ENCODE data around the gene ZMYM4.

- TF ChIP-seq POLR2AphosphoS5 (IDR thresholded peaks at IDR 0.05), result no peak
- no peak for TF ChIP-seq CTCF (IDR thresholded peaks at IDR 0.05)
- TF ChIP-seq POLR2A (IDR thresholded peaks at IDR 0.05), result no peak
These were observed 47.1 kb downstream of the ZMYM4 start for GRCh38 chr1:35315649-35316048.
